Measurements from ENCODE around the gene IQCB1. TPM values are rescaled to one million over a fixed set of nuclear protein-coding genes. Genes with fewer than 3 reads are reported as not detected.

The IQCB1 gene
- total RNA-seq, 1 donor from 2014 or later: 34.1 TPM

DNA sequence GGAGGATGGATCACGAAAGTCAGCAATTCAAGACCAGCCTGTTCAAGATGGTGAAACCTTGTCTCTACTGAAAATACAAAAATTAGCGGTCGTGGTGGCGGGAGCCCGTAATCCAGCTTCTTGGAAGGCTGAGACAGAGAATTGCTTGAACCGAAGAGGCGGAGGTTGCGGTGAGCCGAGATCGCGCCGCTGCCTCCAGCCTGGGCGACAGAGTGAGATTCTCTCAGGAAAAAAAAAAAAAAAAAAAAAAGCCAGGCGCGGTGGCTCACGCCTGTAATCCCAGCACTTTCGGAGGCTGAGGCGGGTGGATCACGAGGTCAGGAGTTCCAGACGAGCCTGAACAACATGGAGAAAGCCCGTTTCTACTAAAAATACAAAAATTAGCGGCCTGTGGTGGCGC, 5.1 kb upstream of the IQCB1 start:
- Mint-ChIP-seq H3K4me3 (no peak overlapping the region), H3K4me1 (peaks cover 15% of the 10 kb centered on the region), H3K36me3 (peaks cover 2% of the 10 kb centered on the region), H3K27me3 (ENCODE audit: low read depth) (peaks cover 19% of the 10 kb centered on the region), H3K9me3 (peaks cover 3% of the 10 kb centered on the region), H3K27ac (no peak overlapping the region)
- TF ChIP-seq, protein P1, sequence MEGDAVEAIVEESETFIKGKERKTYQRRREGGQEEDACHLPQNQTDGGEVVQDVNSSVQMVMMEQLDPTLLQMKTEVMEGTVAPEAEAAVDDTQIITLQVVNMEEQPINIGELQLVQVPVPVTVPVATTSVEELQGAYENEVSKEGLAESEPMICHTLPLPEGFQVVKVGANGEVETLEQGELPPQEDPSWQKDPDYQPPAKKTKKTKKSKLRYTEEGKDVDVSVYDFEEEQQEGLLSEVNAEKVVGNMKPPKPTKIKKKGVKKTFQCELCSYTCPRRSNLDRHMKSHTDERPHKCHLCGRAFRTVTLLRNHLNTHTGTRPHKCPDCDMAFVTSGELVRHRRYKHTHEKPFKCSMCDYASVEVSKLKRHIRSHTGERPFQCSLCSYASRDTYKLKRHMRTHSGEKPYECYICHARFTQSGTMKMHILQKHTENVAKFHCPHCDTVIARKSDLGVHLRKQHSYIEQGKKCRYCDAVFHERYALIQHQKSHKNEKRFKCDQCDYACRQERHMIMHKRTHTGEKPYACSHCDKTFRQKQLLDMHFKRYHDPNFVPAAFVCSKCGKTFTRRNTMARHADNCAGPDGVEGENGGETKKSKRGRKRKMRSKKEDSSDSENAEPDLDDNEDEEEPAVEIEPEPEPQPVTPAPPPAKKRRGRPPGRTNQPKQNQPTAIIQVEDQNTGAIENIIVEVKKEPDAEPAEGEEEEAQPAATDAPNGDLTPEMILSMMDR (IDR thresholded peaks at IDR 0.05; ENCODE audit: unreplicated experiment): no peak
- DNase-seq (ENCODE audit: low spot score in 2 of 2, unreplicated experiment in 2 of 2): no peak

DNA sequence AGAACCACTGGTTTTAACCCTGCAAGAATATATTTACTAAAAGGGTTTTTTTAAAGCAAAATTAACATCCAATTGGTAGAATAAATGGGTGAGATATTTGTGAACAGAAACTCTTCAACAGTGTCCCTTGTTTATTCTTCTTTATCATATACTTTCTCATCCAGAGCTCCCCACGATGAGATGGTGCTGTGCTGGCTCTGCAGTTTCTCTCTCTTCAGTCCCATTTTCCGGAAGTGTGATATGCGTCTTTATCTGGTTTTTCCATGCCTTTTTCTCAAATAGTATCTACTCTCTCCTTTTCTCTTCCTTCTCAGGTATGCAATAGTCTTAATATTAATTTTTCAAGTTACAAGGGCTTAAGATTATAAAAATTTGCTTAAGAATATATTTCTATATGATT, 1.6 kb upstream of the IQCB1 start:
- DNase-seq (ENCODE audit: low spot score in 2 of 2, unreplicated experiment in 2 of 2): no peak
- peaks cover 29% of the 10 kb centered on the region for H3K4me1 Mint-ChIP-seq
- peak overlapping the region; percentile 84 for H3K4me3 Mint-ChIP-seq
- H3K9me3 Mint-ChIP-seq: peaks cover 3% of the 10 kb centered on the region
- H3K36me3 Mint-ChIP-seq: peaks cover 12% of the 10 kb centered on the region
- H3K27me3 Mint-ChIP-seq (ENCODE audit: low read depth): peaks cover 19% of the 10 kb centered on the region
- no peak overlapping the region for H3K27ac Mint-ChIP-seq
- TF ChIP-seq, protein P1 (IDR thresholded peaks at IDR 0.05; ENCODE audit: unreplicated experiment): no peak

DNA sequence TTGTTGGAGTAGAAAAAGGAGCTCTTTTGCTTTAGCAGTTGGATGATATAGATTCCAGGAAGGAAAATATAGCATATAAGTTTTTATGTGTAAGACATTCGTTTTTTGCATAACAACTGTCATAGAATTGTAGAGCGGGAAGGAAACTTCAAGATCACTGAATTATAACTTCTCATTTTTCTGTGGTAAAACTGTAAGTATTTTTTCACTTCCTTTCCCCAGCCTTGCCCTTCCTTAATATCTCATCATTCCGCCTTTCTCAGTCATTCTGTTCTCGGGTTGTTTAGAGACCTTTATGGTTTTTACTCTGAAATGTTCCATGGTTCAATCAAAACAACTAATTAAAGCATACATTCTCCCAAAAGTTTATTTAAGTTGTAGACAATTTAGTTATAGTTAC, 1.2 kb upstream of the IQCB1 start:
- peaks cover 29% of the 10 kb centered on the region for H3K4me1 Mint-ChIP-seq
- TF ChIP-seq, protein P1 (IDR thresholded peaks at IDR 0.05; ENCODE audit: unreplicated experiment): no peak
- H3K27me3 Mint-ChIP-seq (ENCODE audit: low read depth): peaks cover 19% of the 10 kb centered on the region
- H3K4me3 Mint-ChIP-seq: peak overlapping the region; percentile 84
- DNase-seq (ENCODE audit: low spot score in 2 of 2, unreplicated experiment in 2 of 2): no peak
- H3K9me3 Mint-ChIP-seq: peaks cover 3% of the 10 kb centered on the region
- H3K27ac Mint-ChIP-seq: no peak overlapping the region
- peaks cover 14% of the 10 kb centered on the region for H3K36me3 Mint-ChIP-seq

DNA sequence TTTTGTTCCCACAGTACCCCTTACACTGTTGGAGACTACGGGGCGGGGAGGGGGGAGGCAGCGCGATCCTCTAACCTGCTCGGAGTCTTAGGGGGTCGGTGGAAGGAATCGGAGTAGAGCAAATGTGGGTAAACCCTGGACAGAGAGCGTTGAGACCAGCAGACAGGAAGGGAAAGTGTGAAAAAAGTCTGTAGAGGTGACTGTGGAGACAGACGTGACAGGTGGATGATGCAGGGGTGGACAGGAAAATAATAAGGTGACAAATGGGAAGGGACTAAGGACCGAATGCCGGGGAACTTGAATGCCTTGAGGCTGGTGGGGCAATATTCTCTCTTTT, 573 bp upstream of the IQCB1 start:
- H3K4me3 Mint-ChIP-seq: peak overlapping the region; percentile 84
- TF ChIP-seq, protein P1 (IDR thresholded peaks at IDR 0.05; ENCODE audit: unreplicated experiment): no peak
- H3K27me3 Mint-ChIP-seq (ENCODE audit: low read depth): peaks cover 19% of the 10 kb centered on the region
- peaks cover 12% of the 10 kb centered on the region for H3K36me3 Mint-ChIP-seq
- peaks cover 29% of the 10 kb centered on the region for H3K4me1 Mint-ChIP-seq
- no peak for DNase-seq (ENCODE audit: low spot score in 2 of 2, unreplicated experiment in 2 of 2)
- H3K9me3 Mint-ChIP-seq: no peaks in the 10 kb centered on the region
- H3K27ac Mint-ChIP-seq: peak overlapping the region; percentile 94

DNA sequence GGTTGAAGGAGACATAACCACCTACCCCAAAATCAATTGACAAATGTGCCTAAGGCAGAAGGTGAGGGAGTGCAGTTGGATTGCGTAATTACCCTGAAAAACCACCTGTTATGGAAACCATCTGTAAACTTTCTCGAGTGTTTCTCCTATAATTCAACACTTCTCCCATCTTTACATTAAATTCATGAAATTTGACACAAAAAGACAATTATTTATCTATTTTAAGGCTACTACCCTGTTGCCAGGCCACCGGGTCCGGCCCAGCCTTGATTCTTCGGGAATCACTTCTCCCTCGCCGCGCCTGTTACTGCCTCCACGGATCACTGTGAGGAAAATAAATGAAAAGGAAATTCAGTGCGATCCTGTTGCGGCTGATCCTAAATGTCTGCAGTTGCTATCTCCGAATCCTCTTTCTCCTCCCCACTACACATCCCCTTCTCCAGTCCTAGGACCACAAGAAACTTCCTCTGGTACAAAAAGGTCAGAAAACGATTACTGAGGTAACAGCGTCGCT, 646 bp downstream of the IQCB1 start:
- peaks cover 19% of the 10 kb centered on the region for H3K27me3 Mint-ChIP-seq (ENCODE audit: low read depth)
- peaks cover 29% of the 10 kb centered on the region for H3K4me1 Mint-ChIP-seq
- no peaks in the 10 kb centered on the region for H3K9me3 Mint-ChIP-seq
- DNase-seq (ENCODE audit: low spot score in 2 of 2, unreplicated experiment in 2 of 2): no peak
- peak overlapping the region; percentile 94 for H3K27ac Mint-ChIP-seq
- peaks cover 12% of the 10 kb centered on the region for H3K36me3 Mint-ChIP-seq
- H3K4me3 Mint-ChIP-seq: peak overlapping the region; percentile 84
- TF ChIP-seq, protein P1 (IDR thresholded peaks at IDR 0.05; ENCODE audit: unreplicated experiment): no peak

DNA sequence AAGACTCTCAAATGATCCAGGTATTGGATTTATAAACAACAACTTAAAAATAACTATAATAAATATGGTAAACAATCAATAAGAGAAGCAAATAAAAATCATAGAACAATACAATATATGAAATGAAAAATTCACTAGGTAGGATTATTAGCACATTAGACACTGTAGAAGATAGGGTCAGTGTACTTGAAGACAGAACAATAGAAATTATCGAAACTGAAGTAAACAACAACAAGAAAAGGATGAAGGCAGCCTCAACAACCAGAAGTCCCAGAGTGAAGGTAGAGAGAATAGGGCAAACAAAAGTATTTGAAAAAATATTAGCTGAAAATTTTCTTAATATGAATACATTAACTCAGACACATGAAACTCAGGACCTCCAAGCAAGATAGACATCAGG, 11.9 kb downstream of the IQCB1 start:
- Mint-ChIP-seq H3K4me1 (no peaks in the 10 kb centered on the region), H3K9me3 (peaks cover 20% of the 10 kb centered on the region), H3K36me3 (peaks cover 75% of the 10 kb centered on the region), H3K27ac (no peak overlapping the region), H3K4me3 (no peak overlapping the region), H3K27me3 (ENCODE audit: low read depth) (no peaks in the 10 kb centered on the region)
- DNase-seq (ENCODE audit: low spot score in 2 of 2, unreplicated experiment in 2 of 2): no peak
- TF ChIP-seq, protein P1 (IDR thresholded peaks at IDR 0.05; ENCODE audit: unreplicated experiment): no peak
